ENCODE measurements around the gene IL34. TPM values are rescaled to one million over a fixed set of nuclear protein-coding genes. Genes with fewer than 3 reads are reported as not detected.
A peak's percentile ranks its signal among the peaks of the same experiment; 100 is the strongest.

Gene IL34
- total and polyA plus RNA-seq, 2 of the 8 experiments (the other 6 are each of a cell fraction or from before 2014, with no cell fraction given) = 4.6 to 5.6 TPM

GRCh38 chr16:70701596-70701995 lies 55.2 kb downstream of the IL34 start:
- H3K79me2 ChIP-seq (ENCODE audit: control insufficient read depth in 1 of 2, insufficient read depth in 2 of 2, low read length in 2 of 2) = no peaks in the 10 kb centered on the region
- 97% methylated on average over 9 of the region's 9 CpGs; no CpG with 5 or more reads in 1 of the 2 experiments for WGBS, 2 experiments (ENCODE audit: extremely low coverage in 1 of 2, insufficient coverage in 1 of 2, insufficient read length in 1 of 2, insufficient replicate concordance in 2 of 2, low coverage in 1 of 2, low lambda C conversion rate in 2 of 2, missing lambda C conversion rate in 1 of 2)
- H3K4me3 ChIP-seq (ENCODE audit: extremely low read depth in 1 of 4, insufficient read depth in 2 of 4, low read depth in 3 of 4, low read length in 4 of 4) = no peak overlapping the region
- peaks cover 0 to 6% of the 10 kb centered on the region in 2 experiments for H4K20me1 ChIP-seq (replicated peaks in 1 of 2; ENCODE audit: control insufficient read depth in 1 of 2, insufficient read depth in 2 of 2, low read length in 2 of 2)
- ChIA-PET POLR2A (ENCODE audit: partially characterized antibody) (interaction anchor here (1.0 kb wide), 1 partner anchor 10 kb away, joined by 4 read pairs; no protein-coding TSS in a partner anchor), CTCF (ENCODE audit: partially characterized antibody) (interaction anchor here (1.6 to 2.0 kb wide), 3 partner anchors 9 to 37 kb away, joined by 4 to 6 read pairs (median 5); no protein-coding TSS in a partner anchor)
- H3K23me2 ChIP-seq (ENCODE audit: low read depth, low read length) = no peaks in the 10 kb centered on the region
- H3K9ac ChIP-seq (replicated peaks in 1 of 4; ENCODE audit: extremely low read depth in 1 of 4, low read depth in 3 of 4, low read length in 3 of 4) = no peak overlapping the region
- H3K9me3 ChIP-seq (ENCODE audit: insufficient read depth in 2 of 2, low read depth in 1 of 2, low read length in 1 of 2) = no peaks in the 10 kb centered on the region
- TF ChIP-seq TAF7 (optimal IDR thresholded peaks at IDR 0.05; ENCODE audit: borderline replicate concordance, low read depth, low read length) (no peak), JUND (IDR thresholded peaks at IDR 0.05; ENCODE audit: low read length) (no peak), RFX5 (IDR thresholded peaks at IDR 0.05; ENCODE audit: borderline replicate concordance, low read depth, low read length) (no peak), HDAC6 (IDR thresholded peaks at IDR 0.05; ENCODE audit: low read depth, low read length) (no peak), RBBP5 (IDR thresholded peaks at IDR 0.05; ENCODE audit: borderline replicate concordance, low read depth, low read length) (no peak), SP4 (IDR thresholded peaks at IDR 0.05; ENCODE audit: low read length) (no peak), CEBPB (IDR thresholded peaks at IDR 0.05; ENCODE audit: low read depth, low read length) (no peak), KDM5A (IDR thresholded peaks at IDR 0.05; ENCODE audit: low read length) (no peak), SIRT6 (IDR thresholded peaks at IDR 0.05; ENCODE audit: low read length) (no peak), TCF12 (IDR thresholded peaks at IDR 0.05; ENCODE audit: low read depth, low read length) (no peak)
- FAIRE-seq = no peak
- H4K8ac ChIP-seq (ENCODE audit: extremely low read depth, insufficient read depth, low read length) = no peak overlapping the region
- H2BK12ac ChIP-seq (ENCODE audit: low read depth, low read length) = 0 out of 2 replicates have a peak overlapping the region, but pooled peaks have one; percentile 9
- H3K18ac ChIP-seq (ENCODE audit: extremely low read depth, low read length) = no peak overlapping the region
- no peak overlapping the region for H3K23ac ChIP-seq (ENCODE audit: insufficient read length)
- no peak overlapping the region for H2BK15ac ChIP-seq (ENCODE audit: low read length)
- no peak overlapping the region for H3K27ac ChIP-seq (ENCODE audit: low read depth, low read length)
- no peaks in the 10 kb centered on the region for H3K27me3 ChIP-seq (replicated peaks in 1 of 4; ENCODE audit: control insufficient read depth in 3 of 4, extremely low read depth in 1 of 4, insufficient read depth in 3 of 4, low read length in 3 of 4)
- H3K4me2 ChIP-seq (ENCODE audit: insufficient read depth in 1 of 2, low read depth in 2 of 2, low read length in 2 of 2) = no peak overlapping the region
- peaks cover 2% of the 10 kb centered on the region; the same call in 1 of the 2 replicates for H3K79me1 ChIP-seq (ENCODE audit: low read depth, low read length)
- H3K4ac ChIP-seq (replicated peaks; ENCODE audit: insufficient read length, low read depth, low read length) = no peak overlapping the region
- H3K56ac ChIP-seq (replicated peaks; ENCODE audit: insufficient read length, low read depth, low read length) = no peak overlapping the region
- H2AK5ac ChIP-seq (ENCODE audit: low read depth, low read length) = no peak overlapping the region
- H2AFZ ChIP-seq (ENCODE audit: low read length) = no peak overlapping the region
- no peak overlapping the region for H2BK20ac ChIP-seq (ENCODE audit: low read length)
- H4K5ac ChIP-seq (ENCODE audit: insufficient read length, low read depth, low read length) = no peak overlapping the region
- no peak overlapping the region for H2BK120ac ChIP-seq (replicated peaks; ENCODE audit: low read depth, low read length)
- H2BK5ac ChIP-seq (ENCODE audit: low read depth, low read length) = 0 out of 2 replicates have a peak overlapping the region, but pooled peaks have one; percentile 44
- H4K91ac ChIP-seq (replicated peaks; ENCODE audit: insufficient read length, low read length) = peak overlapping the region; percentile 58
- H3K14ac ChIP-seq (ENCODE audit: insufficient read length) = no peak overlapping the region
- H3K4me1 ChIP-seq (replicated peaks in 1 of 4; ENCODE audit: control insufficient read depth in 3 of 4, insufficient read depth in 4 of 4, low read length in 3 of 4) = peaks cover 0 to 12% (median 7%) of the 10 kb centered on the region in 4 experiments; a peak in 4 of 7 replicates
- DNase-seq (ENCODE audit: low read depth in 1 of 2, low spot score in 2 of 2) = no peak
- no peaks in the 10 kb centered on the region; a peak in 1 of 8 replicates for H3K36me3 ChIP-seq (ENCODE audit: control insufficient read depth in 2 of 4, insufficient read depth in 4 of 4, low read length in 3 of 4)

Data from H1 (cell line).